ENCODE data around the gene HSPBP1. TPM values are rescaled to one million over a fixed set of nuclear protein-coding genes. Genes with fewer than 3 reads are reported as not detected.

HSPBP1 gene
- total and polyA plus RNA-seq, 9 of the 15 experiments (the other 6 are each of a cell fraction or from before 2014, with no cell fraction given) = 0.83 to 81.3 (median 21.8) TPM

- TF ChIP-seq MGA (IDR thresholded peaks at IDR 0.05) (peak; percentile 58; the same call in 1 of the 2 replicates), TCF7L2 (IDR thresholded peaks at IDR 0.05; ENCODE audit: low read depth, low read length) (no peak), YY1 (IDR thresholded peaks at IDR 0.05; ENCODE audit: borderline replicate concordance in 1 of 3, control insufficient read depth in 1 of 3, extremely low read depth in 1 of 3, insufficient read depth in 3 of 3, insufficient read length in 1 of 3, insufficient replicate concordance in 2 of 3, low read depth in 1 of 3, low read length in 2 of 3) (no peak), KDM4B (IDR thresholded peaks at IDR 0.05; ENCODE audit: borderline replicate concordance in 2 of 2, low read depth in 1 of 2) (no peak), ZNF445 (CRISPR knock-in tag; IDR thresholded peaks at IDR 0.05; ENCODE audit: low read depth) (no peak), MCM5 (IDR thresholded peaks at IDR 0.05; ENCODE audit: low read depth) (no peak), CREB3L1 (IDR thresholded peaks at IDR 0.05; ENCODE audit: borderline replicate concordance, low read depth) (no peak), HOMEZ (CRISPR knock-in tag; IDR thresholded peaks at IDR 0.05) (no peak), TRIM28 (IDR thresholded peaks at IDR 0.05) (no peak), CTBP1 (IDR thresholded peaks at IDR 0.05; ENCODE audit: borderline replicate concordance) (no peak), CAMTA2 (CRISPR knock-in tag; conservative IDR thresholded peaks at IDR 0.05) (no peak), ZNF699 (CRISPR knock-in tag; IDR thresholded peaks at IDR 0.05; ENCODE audit: insufficient replicate concordance) (no peak), ZNF253 (CRISPR knock-in tag; conservative IDR thresholded peaks at IDR 0.05) (no peak)
Observed at GRCh38 chr19:55259540-55260210, 20.2 kb downstream of the HSPBP1 start (continued).
